C4-2B (cell line): Measurements from ENCODE around the gene COL4A2.

ENCODE experiments used
- H3K27ac ChIP-seq: fragments of 450-650 bp; 2 replicates; pipeline ENCODE4 v1.5.1; 2017
- CTCF ChIP-seq: fragments of 450-650 bp; conservative IDR thresholded peaks from 2 replicates; pipeline ENCODE4 v1.5.1; 2017; ENCODE audit warnings: mild to moderate bottlenecking
- ZFX ChIP-seq: fragments of 450-650 bp; IDR thresholded peaks from 2 replicates; pipeline ENCODE4 v1.6.1; 2017

Gene COL4A2

DNA sequence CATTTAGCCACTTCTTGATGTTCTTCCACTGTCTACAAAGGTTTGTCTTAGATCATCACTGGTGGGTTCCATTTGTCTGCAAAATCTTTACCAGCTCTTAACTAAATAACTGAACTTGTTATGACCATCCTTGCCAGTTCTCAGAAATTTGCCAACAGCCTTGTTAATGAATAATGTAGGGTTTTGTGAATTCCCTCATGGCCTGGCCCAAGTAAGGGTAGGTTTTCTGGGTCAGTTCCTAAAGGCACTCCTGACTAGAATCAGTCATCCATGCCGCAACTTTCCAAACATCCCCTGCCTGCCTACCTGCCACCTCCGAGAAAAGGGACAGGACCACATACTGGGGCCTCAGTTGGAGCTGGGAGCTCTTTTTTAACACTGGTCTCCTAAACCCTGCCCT, 4.1 kb upstream of the COL4A2 start:
- TF ChIP-seq ZFX = no peak
- TF ChIP-seq CTCF = no peak
- H3K27ac ChIP-seq = no peak overlapping the region

- TF ChIP-seq CTCF = no peak
- no peak for TF ChIP-seq ZFX
These were observed 3.4 kb upstream of the COL4A2 start for GRCh38 chr13:110303644-110304043.

DNA sequence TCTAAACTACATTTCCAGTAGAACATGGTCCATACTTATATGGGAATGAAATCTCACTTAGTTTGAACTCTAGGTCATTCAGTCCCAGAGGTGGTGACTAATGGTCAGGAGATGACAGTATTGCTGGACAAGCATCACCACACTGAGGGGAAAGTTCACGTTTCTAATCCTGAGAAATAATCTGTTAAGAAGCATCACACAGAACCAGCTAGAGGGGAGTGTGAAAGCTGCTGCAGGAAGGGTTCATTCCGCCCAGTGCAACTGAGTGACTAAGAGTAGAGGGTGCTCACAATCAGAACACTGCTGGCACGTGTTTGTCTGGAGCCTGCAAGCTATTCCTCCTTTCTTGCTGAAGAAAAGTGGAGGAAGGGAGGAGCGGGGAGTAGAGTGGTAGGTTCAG, 2.8 kb upstream of the COL4A2 start:
- H3K27ac ChIP-seq = no peak overlapping the region

More at GRCh38 chr13:110303644-110304043, 3.4 kb upstream of the COL4A2 start:
- H3K27ac ChIP-seq = no peak overlapping the region

DNA sequence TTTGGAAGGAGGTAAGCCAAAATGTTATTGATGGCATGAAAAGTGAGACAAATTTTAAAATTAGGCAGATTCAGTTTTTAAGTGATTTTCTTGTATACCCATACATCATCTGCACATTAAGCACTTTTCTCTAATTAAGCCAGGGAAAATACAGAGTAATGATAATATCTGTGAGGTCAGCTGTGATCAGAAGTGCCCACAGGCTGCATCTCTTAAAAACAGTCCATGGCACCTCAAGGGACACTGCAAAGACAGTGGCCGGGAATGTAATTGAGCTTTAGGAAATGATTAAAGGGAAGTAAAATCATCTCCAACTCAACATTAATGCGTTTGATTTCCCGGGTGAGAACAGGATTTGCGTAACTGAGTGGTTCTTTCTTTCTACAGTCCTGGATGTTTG, 2.1 kb upstream of the COL4A2 start:
- TF ChIP-seq ZFX = no peak
- H3K27ac ChIP-seq = no peak overlapping the region

More for the DNA sequence above, 2.8 kb upstream of the COL4A2 start:
- no peak for TF ChIP-seq CTCF
- no peak for TF ChIP-seq ZFX

DNA sequence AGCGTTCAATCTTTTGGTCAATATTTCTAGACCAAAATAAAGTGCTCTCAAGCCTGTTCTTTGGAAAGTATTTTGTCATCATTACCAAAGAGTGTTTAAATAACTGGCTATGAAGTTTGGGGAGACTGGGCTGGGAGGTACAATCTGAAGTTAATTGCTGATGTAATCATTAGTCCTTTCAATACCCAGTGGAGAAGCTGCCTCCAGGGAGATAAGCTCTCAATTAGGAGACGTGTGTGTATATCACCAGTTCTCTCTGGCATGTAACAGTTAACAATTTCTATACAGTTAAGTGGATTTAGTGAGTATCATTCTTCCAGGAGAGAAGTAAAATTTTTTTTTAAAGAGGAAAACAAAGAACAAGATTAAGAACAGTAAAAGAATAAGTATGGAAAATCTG, 1.5 kb upstream of the COL4A2 start:
- no peak for TF ChIP-seq CTCF
- TF ChIP-seq ZFX = no peak

GRCh38 chr13:110305949-110306339, 1.1 kb upstream of the COL4A2 start:
- H3K27ac ChIP-seq = no peak overlapping the region
- no peak for TF ChIP-seq ZFX
- no peak for TF ChIP-seq CTCF

More for the DNA sequence above, 1.5 kb upstream of the COL4A2 start:
- no peak overlapping the region for H3K27ac ChIP-seq

GRCh38 chr13:110306340-110306959, 634 bp upstream of the COL4A2 start:
- H3K27ac ChIP-seq = no peak overlapping the region
- TF ChIP-seq CTCF (no peak), ZFX (no peak)
